K562 treated with DMSO at 1 percent for 4 hours (cell line): ENCODE results near the gene KLHL33. TPM values are rescaled to one million over a fixed set of nuclear protein-coding genes. Genes with fewer than 3 reads are reported as not detected.

ENCODE experiments used
- total RNA-seq: library from RNA; unstranded; fragments of 300-600 nt; gene quantifications from 2 replicates; pipeline ENCODE4 v1.2.3, GENCODE V29; 2022; ENCODE audit not compliant: insufficient read depth

Gene KLHL33, protein sequence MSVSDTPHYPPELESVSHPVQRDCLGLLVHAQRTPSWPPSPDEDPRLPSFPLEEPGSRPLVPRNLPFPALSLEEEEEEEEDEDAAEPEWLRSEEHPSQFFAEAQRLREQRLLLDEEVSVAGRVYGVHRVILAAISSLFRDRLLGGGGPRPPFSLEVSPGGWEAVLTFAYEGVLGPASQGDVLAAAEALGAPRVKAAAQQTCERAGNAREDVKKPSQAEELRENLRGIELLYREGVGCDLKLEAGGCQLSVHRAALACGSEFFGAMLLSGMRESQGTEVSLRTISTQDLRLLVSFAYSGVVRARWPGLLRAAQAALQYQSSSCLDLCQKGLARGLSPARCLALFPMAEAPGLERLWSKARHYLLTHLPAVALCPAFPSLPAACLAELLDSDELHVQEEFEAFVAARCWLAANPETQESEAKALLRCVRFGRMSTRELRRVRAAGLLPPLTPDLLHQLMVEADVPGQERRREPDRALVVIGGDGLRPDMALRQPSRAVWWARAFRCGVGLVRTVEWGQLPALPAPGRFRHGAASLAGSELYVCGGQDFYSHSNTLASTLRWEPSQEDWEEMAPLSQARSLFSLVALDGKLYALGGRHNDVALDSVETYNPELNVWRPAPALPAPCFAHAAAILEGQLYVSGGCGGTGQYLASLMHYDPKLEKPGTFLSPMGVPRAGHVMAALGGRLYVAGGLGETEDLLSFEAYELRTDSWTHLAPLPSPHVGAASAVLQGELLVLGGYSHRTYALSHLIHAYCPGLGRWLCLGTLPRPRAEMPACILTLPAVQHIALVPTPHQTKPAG
- 0.10 TPM in 1 of 2 replicates, not detected in the other for total RNA-seq

DNA sequence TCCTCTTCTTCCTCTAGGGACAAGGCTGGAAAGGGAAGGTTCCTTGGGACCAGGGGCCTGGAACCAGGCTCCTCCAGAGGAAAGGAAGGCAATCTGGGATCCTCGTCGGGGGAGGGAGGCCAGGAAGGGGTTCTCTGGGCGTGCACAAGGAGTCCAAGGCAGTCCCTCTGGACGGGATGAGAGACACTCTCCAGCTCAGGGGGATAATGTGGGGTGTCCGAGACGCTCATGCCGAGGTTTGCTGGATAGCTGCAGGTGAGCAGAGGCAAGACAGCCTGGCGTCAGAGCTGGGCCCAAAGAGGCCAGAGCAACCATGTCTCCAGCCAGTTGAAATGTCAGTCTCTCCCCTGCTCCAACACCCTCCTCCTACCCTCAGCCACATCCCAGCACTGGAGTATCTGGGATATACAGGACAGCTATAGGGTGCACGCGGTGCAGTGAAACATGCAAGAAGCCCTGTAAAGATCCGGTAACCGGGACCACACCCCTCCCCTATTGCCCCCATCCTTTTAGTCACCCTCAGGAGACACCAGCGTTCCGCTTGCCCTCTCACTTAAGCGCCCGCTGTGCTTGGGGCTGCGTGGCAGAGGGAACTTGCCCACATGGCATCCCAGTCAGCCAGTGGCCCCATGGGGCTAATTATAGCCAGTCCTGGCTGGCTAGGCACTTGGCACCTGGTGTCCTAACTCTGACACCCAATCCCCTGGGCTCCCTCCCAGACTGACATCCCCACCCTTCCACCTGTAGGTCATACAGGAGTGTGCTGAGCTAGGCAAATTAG lies at the start of gene KLHL33:
Gene KLHL33, minus strand, starts transcription at position 585 of the 781 bp plus-strand sequence. Its CDS starts 355 bp downstream, at position 230.

DNA sequence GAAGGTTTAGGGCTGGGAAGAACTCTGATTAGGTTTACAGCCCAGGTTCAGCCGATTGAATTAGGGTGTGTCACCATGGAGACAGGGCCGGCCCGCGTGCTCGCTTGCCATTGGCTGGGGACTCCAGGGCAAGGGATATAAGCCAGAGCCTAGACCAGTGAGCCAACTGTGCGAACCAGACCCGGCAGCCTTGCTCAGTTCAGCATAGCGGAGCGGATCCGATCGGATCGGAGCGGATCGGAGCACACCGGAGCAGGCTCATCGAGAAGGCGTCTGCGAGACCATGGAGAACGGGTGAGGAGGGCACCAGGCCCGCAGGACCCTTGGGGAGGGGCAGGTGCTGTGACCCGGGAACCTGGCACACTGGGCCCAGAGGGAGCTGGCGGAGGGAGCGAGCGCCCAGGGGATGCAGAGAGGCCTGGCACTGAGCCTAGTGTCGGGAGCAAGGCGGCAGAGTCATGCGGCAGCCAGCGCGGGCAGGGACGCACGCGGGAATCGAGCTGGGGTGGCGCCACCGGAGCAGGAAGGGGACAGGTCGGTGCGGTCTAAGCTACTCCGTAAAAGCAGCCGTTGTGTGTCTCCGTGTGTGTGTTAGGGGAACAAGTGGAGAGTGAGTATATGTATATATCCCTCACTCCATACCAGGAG lies 33.4 kb upstream of the KLHL33 start, which contains the start of gene PNP:
Gene PNP, plus strand, starts transcription at position 165 of the 648 bp plus-strand sequence. Its CDS starts 119 bp downstream, at position 284.

DNA sequence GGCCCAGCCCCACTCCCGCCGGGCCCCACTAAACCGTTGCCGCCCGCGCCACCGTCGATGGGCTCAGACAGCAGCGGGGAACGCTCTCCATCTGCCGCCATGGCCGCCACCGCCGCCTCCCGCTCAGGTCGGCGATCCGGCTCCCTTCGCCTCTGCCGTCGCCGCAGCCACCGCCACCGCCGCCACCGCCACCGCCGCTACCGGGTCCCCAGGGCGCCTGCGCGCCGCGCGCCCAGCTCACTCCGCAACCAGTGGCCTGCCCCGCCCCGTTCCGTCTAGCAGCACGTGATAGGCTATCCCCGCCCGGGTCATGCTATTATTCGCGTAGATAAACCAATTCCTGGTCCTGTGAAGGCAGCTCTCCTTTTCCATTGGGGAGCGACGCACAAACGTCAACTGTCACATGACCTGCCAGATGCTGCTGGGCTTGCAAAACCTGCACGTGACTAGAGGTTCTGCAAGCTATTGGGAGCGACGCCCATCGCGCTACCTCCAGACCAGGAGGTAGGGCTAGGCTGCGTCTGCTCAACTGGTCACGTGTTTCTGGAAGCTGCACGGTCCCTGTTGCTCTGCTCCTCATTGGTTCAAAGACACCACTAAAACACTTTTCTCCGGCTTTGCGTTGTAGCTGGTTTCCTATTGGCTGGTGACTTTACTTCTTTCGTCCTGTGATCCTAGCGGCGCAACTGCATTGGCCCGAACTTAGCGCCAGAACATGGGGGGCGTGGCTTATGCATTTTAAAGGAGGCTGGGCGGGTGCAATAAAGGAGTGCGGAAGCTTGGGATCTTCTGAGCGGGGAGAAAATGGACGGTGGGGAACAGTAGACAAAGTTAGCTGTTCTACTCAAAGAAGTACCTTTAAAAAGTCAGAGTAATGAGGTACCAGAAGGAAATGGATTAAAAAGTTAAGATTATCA lies 25.5 kb upstream of the KLHL33 start, which contains the start of gene PIP4P1:
Gene PIP4P1, minus strand, starts transcription at position 210 of the 917 bp plus-strand sequence. Its CDS starts 109 bp downstream, at position 101.

DNA sequence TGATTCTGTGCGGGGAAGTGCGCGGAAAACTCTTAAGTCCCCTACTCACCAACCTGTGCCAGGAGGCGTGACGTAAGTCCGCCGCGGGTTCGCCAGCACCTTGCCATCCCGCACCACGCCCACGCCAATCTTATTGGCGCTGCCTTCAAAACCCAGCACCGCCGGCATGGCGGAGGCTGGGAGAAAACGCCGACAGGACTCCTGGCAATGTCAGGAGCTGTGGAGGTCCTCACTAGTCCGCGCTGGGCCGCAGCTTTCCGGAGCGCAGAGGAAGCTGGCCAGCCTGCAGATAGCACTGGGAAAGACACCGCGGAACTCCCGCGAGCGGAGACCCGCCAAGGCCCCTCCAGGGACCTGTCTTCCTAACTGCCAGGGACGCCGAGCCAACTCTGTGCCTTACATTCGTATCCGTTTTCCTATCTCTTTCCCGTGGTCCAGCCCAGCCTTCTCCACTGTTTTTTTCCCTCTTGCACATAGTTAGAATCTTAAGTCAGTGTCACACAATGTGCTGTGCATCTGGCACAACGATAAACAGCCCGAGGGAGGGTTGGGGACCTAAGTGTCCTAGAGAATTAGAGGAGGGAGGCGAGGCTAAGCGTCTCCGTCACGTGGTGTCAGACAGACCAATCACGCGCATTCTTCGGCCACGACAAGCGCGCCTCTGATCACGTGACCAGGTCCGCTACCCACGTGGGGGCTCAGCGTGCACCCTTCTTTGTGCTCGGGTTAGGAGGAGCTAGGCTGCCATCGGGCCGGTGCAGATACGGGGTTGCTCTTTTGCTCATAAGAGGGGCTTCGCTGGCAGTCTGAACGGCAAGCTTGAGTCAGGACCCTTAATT lies 18.8 kb upstream of the KLHL33 start, which contains the start of the genes APEX1 and OSGEP:
Gene APEX1, plus strand, starts transcription at position 711 of the 839 bp plus-strand sequence. CDS start 420 bp downstream, outside the sequence.
Gene OSGEP, minus strand, starts transcription at position 297 of the 839 bp plus-strand sequence. Its CDS starts 129 bp downstream, at position 168.

DNA sequence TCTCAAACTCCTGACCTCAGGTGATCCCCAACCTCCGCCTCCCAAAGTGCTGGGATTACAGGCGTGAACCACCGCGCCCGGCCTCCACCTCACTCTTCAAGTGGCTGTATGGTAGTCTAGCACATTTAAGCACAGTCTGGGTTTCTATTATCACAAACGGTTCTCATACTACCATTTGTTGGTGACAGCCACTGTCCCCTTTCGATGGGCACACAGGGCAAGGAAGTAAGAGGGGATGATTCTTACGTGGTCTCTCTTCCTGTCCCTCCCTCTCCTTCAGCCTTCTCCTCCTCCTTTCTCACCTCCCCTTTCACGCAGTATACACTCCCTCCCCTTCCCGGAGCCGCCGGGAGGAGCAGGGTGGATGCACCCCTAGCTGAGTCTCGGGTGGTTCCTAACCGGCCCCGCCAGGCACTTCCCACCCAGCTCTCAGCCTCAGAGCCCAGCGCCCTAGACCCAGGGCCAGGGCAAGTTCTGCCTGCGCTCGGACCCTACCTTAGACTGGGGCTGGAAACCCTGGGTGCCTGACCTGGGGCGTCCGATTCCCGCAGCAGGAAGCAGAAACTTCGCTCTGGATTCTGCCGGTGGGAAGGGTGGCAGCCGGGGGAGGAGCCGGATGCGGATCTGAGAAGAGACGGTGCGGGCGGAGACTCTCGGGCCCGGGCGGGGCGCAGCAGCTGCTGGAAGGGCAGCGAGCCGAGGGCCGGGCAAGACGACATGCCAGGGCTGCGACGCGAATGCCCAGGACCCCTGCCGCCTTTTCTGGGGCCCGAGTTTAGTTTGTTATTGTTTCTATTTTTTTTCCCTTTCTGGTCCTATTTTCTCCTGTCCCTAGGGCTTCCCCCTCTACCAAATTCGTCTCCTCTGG lies 22.9 kb downstream of the KLHL33 start, which contains the start of gene TEP1:
Gene TEP1, minus strand, starts transcription at position 626 of the 868 bp plus-strand sequence. CDS start 5,062 bp downstream, outside the sequence.

Other genes with a start within 250 kb of the KLHL33 start
- gene OR11G2, start 245.3 kb downstream of the KLHL33 start, total RNA-seq, result not detected in 2 replicates
- not detected in 2 replicates for gene OR11H6, start 212.5 kb downstream of the KLHL33 start, total RNA-seq
- gene OR11H7, start 207.2 kb downstream of the KLHL33 start, total RNA-seq, result not detected in 2 replicates
- not detected in 2 replicates for gene OR11H4, start 196.9 kb downstream of the KLHL33 start, total RNA-seq
- gene TTC5, start 130.2 kb downstream of the KLHL33 start, total RNA-seq, result 2.1 and 2.7 TPM in 2 replicates
- 99.0 and 107 TPM in 2 replicates for gene CCNB1IP1, start 102.9 kb downstream of the KLHL33 start, total RNA-seq
- 20.8 and 24.1 TPM in 2 replicates for gene PARP2, start 92.5 kb downstream of the KLHL33 start, total RNA-seq
- gene TEP1, start 22.7 kb downstream of the KLHL33 start, total RNA-seq, result 9.1 and 9.3 TPM in 2 replicates
- gene OSGEP, start 18.6 kb upstream of the KLHL33 start, total RNA-seq, result 32.4 and 42.3 TPM in 2 replicates
- 130 and 152 TPM in 2 replicates for gene APEX1, start 19.1 kb upstream of the KLHL33 start, total RNA-seq
- 21.9 and 22.0 TPM in 2 replicates for gene PIP4P1, start 25.3 kb upstream of the KLHL33 start, total RNA-seq
- 75.8 and 87.0 TPM in 2 replicates for gene PNP, start 33.2 kb upstream of the KLHL33 start, total RNA-seq
- not detected in 2 replicates for gene RNASE10, start 69.4 kb upstream of the KLHL33 start, total RNA-seq
- not detected in 2 replicates for gene RNASE9, start 124.9 kb upstream of the KLHL33 start, total RNA-seq
- not detected in 2 replicates for gene RNASE11, start 151.8 kb upstream of the KLHL33 start, total RNA-seq
- gene RNASE12, start 155.2 kb upstream of the KLHL33 start, total RNA-seq, result not detected in 2 replicates
- gene OR6S1, start 205.5 kb upstream of the KLHL33 start, total RNA-seq, result not detected in 2 replicates
- 0.80 and 4.6 TPM in 2 replicates for gene RNASE4, start 248.4 kb upstream of the KLHL33 start, total RNA-seq